Retina (tissue), 1 donor: ENCODE data around the gene RAB7A.

Experiments
- DNase-seq: peaks from one replicate; pipeline ENCODE4 v3.0.0-alpha.2; 2016

RAB7A gene

DNA sequence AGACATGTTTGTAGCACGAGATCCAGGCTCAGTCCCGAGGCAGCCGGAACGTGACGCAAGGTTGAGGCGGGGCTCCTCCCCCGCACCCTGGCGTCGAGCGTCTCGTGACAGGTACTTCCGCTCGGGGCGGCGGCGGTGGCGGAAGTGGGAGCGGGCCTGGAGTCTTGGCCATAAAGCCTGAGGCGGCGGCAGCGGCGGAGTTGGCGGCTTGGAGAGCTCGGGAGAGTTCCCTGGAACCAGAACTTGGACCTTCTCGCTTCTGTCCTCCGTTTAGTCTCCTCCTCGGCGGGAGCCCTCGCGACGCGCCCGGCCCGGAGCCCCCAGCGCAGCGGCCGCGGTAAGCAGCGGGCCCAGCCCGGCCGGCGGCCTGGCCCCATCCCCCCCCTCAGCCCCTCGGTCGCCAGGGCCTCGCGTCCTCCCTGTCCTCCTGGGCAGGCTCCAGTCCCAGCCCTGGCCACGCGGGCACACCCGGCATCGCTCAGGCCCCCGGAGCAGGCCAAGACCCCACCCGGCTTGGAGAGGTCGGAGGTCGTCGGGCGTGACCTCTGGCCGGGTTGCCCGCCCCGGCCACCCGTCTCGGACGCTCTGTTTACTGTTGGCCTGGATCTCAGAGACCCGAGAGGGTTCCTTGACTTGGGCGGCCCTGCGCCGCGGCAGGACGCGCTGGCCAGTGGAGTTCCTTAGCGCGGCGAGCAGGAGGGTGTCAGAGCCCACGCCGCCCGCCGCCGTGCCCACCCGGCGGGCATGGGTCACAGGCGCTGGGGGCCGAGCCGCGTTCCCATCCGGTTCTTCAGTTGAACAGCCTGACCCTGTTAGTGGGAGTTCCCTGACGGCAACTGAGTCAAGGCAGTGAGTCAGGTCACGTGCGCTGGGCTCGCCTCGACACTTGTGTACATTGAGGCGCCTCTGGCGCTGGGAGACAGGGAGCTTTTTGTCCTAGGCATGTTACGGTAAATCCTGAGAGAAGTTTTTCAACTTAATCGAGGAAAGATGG, at the start of gene RAB7A:
Gene RAB7A (plus strand): TSS at position 161 of the 994 bp plus-strand sequence. CDS start 69,185 bp downstream, outside the sequence.
- DNase-seq, result peak; percentile 96

- DNase-seq, result no peak
These were observed 46.6 kb upstream of the RAB7A start for GRCh38 chr3:128679338-128679737.

GRCh38 chr3:128680603-128681368, 45.2 kb upstream of the RAB7A start:
- peak; percentile 100 for DNase-seq

DNA sequence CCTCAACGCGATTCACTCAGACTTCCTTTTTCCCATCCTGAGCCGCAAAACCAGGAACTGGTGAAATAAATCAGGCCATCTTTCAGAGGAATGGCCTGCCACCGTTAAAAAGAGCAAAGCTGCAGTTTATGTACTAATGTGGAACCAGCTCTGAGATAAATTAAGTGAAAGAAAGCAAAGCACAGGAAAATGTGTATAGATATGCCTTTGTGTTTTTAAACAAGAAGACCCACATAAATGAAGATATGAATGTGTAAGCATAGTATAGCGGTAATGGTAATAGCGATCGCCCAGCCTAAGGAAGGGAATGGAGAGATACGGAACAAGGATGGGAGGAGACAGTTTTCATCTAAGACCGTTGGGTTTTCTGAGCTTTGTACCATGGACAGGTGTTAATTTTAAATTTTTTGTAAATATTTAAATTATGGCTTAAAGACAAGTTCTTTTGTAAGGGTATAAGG, 44.6 kb upstream of the RAB7A start:
- no peak for DNase-seq

- no peak for DNase-seq
These were observed 42.0 kb upstream of the RAB7A start for GRCh38 chr3:128683957-128684356.

GRCh38 chr3:128684986-128685726, 40.8 kb upstream of the RAB7A start:
- DNase-seq, result no peak

DNA sequence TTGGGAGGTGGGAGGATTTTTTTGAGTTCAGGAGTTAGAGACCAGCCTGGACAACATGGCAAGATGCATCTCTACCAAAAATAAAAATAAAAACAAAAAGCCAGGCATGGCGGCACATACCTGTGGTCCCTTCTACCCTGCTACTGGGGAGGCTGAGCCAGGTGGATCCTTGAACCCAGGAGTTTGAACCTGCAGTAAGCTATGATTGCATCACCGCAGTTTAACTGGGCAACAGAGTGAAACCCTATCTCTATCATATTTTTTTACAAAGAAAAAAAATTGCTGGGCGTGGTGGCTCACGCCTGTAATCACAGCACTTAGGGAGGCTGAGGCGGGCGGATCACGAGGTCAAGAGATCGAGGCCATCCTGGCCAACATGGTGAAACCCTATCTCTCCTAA, 39.5 kb upstream of the RAB7A start:
- DNase-seq, result no peak

- no peak for DNase-seq
These were observed 36.9 kb upstream of the RAB7A start for GRCh38 chr3:128689060-128689459.

DNA sequence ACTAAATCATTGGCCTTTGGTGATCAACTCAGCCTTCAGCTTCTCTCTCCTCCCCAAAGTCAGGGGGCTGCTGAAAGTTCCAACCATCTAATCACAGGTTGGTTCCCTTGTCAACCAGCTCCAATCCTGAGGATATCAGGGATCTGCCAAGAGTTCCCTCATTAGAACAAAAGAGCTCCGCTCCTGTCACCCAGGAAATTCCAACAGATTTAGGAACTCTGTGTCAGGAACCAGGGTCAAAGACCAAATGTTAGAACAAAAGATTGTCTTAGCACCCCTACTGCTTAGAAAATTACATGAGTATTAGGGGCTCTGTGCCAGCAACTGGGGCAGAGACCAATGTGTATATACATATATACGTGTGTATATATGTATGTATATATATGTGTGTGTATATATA, 32.3 kb upstream of the RAB7A start:
- no peak for DNase-seq

DNA sequence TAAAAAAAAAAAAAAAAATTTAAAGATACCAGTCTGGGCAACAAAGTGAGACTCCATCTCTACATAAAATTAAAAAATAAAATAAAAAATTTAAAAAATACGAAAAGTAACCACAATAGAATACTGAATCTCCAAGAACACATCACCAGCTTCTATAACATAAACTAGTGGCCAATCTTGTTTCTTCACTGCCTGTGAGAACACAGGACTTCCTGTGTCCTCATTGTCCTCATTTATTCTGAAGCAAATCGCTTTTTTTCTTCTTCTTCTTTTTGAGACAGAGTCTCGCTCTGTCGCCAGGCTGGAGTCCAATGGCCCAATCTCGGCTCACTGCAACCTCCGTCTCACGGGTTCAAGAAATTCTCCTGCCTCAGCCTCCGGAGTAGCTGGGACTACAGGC, 28.6 kb upstream of the RAB7A start:
- no peak for DNase-seq

DNA sequence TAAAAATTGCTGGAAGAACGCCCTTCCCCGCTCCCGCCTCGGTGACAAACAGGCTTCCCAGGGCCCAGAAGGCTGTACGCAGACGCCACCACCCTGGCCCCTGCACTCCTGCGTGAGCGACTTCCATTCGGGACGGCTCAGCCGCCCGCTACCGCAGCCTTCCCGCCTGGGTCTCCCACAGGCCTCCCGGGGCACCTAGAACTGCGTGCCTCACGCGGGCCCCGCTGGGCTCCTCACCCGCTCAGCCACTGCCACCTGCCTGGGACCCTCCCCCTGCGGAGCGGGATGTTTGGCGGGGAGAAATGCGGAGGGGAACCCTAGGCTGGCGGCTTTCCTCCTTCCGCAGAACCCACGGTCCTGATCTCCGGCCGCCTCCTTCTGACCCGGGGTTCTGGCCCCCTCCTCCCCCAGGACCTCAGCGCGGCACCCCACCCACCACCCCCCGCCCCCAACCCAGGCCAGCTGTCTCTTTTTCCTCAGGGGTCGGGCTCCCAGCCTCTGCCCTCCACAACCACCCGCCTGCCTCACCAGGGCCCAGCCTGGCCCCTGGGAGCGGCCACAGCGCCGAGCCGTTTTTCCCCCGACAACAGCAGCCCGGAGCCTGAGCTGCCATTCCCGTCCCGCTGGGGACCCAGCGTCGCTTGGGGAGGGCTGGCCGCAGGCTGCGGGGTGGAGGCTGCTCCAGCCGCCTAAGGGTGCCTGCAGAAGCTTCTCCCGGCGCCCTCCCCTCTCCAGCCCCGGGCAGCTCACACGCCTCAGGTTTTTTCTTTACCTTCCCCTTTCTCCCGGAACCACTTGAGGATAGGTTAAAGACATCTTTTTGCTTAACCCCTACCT, 27.6 kb upstream of the RAB7A start:
- DNase-seq, result peak; percentile 78

GRCh38 chr3:128701342-128702212, 24.4 kb upstream of the RAB7A start:
- no peak for DNase-seq

GRCh38 chr3:128702391-128702790, 23.6 kb upstream of the RAB7A start:
- no peak for DNase-seq

GRCh38 chr3:128703561-128703960, 22.4 kb upstream of the RAB7A start:
- no peak for DNase-seq

DNA sequence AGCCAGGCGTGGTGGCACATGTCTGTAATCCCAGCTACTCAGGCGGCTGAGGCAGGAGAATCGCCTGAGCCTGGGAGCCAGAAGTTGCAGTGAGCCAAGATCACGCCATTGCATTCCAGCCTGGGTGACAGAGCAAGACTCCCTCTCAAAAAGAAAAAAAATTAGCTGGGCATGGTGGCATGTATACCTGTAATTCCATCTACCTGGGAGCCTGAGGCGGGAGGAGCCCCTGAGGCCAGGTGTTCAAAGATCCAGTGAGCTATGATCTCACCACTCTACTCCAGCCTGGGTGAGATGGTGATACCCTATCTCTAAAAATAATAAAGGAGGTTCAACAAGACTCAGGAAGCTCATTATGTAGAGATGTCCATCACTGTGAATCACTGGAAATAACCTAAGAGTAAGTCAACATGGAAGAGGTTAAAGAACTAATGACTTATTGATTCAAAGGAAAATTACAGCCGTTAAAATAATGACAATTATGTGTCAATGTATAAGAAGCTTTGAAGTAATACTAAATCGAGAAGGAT, 19.8 kb upstream of the RAB7A start:
- no peak for DNase-seq

- DNase-seq, result no peak
These were observed 18.0 kb upstream of the RAB7A start for GRCh38 chr3:128707928-128708494.

GRCh38 chr3:128709038-128709437, 16.9 kb upstream of the RAB7A start:
- no peak for DNase-seq

GRCh38 chr3:128709506-128710210, 16.3 kb upstream of the RAB7A start:
- no peak for DNase-seq

GRCh38 chr3:128710816-128711433, 15.1 kb upstream of the RAB7A start:
- DNase-seq, result no peak
